ENCODE results near the gene SMIM41. TPM values are rescaled to one million over a fixed set of nuclear protein-coding genes. Genes with fewer than 3 reads are reported as not detected.

The SMIM41 gene
- polyA plus RNA-seq, 2 of the 4 experiments (the other 2 are of a cell fraction): not detected

DNA sequence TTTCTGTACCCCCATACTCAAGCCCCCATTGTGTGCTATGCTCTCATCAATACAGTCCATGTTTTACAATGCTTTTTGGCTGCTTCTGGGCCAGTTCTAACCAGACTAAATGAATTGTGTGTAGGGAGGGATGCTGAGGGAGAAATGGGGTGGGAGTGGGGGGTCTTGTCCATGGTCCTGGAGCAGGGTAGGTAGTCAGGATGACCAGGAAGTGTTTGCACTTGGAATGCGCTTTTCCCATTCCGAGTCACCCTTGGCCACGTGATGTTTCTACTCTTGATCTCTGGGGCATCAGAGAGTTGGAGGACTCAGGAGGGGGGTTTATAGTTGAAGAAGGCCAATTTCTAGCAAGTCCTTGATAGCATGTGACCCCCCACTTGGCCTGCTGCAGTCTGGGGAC lies 1.2 kb upstream of the SMIM41 start:
- 86% methylated on average over 3 of the region's 3 CpGs for WGBS (ENCODE audit: missing lambda C conversion rate)
- Histone ChIP-seq H3K4me1 (peaks cover 10% of the 10 kb centered on the region; the same call in 2 of the 3 replicates), H3K4me2 (no peak overlapping the region), H3K4me3 (no peak overlapping the region), H3K27ac (no peak overlapping the region), H3K9me3 (no peaks in the 10 kb centered on the region)
- ATAC-seq: no peak
- no peak for DNase-seq (ENCODE audit: low read depth in 1 of 2, low spot score in 1 of 2)
- no peak for FAIRE-seq
- ChIA-PET POLR2A (no interaction called here), CTCF (interaction anchor here (1.0 to 42.5 kb wide), 5 partner anchors 4 to 50 kb away, joined by 3 to 1730 read pairs (median 256); partner anchors contain the start of genes ATG101 and SMIM41)
- TF ChIP-seq POLR2AphosphoS2 (conservative IDR thresholded peaks at IDR 0.05; ENCODE audit: low read length) (0 out of 2 replicates have a peak, but pooled peaks have one; percentile 11), NPAS2 (CRISPR knock-in tag; IDR thresholded peaks at IDR 0.05; ENCODE audit: borderline replicate concordance) (no peak), ZFP36 (IDR thresholded peaks at IDR 0.05; ENCODE audit: borderline replicate concordance, partially characterized antibody) (no peak)
- TF ChIP-seq, protein P1, sequence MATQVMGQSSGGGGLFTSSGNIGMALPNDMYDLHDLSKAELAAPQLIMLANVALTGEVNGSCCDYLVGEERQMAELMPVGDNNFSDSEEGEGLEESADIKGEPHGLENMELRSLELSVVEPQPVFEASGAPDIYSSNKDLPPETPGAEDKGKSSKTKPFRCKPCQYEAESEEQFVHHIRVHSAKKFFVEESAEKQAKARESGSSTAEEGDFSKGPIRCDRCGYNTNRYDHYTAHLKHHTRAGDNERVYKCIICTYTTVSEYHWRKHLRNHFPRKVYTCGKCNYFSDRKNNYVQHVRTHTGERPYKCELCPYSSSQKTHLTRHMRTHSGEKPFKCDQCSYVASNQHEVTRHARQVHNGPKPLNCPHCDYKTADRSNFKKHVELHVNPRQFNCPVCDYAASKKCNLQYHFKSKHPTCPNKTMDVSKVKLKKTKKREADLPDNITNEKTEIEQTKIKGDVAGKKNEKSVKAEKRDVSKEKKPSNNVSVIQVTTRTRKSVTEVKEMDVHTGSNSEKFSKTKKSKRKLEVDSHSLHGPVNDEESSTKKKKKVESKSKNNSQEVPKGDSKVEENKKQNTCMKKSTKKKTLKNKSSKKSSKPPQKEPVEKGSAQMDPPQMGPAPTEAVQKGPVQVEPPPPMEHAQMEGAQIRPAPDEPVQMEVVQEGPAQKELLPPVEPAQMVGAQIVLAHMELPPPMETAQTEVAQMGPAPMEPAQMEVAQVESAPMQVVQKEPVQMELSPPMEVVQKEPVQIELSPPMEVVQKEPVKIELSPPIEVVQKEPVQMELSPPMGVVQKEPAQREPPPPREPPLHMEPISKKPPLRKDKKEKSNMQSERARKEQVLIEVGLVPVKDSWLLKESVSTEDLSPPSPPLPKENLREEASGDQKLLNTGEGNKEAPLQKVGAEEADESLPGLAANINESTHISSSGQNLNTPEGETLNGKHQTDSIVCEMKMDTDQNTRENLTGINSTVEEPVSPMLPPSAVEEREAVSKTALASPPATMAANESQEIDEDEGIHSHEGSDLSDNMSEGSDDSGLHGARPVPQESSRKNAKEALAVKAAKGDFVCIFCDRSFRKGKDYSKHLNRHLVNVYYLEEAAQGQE (IDR thresholded peaks at IDR 0.05): peak; percentile 68

DNA sequence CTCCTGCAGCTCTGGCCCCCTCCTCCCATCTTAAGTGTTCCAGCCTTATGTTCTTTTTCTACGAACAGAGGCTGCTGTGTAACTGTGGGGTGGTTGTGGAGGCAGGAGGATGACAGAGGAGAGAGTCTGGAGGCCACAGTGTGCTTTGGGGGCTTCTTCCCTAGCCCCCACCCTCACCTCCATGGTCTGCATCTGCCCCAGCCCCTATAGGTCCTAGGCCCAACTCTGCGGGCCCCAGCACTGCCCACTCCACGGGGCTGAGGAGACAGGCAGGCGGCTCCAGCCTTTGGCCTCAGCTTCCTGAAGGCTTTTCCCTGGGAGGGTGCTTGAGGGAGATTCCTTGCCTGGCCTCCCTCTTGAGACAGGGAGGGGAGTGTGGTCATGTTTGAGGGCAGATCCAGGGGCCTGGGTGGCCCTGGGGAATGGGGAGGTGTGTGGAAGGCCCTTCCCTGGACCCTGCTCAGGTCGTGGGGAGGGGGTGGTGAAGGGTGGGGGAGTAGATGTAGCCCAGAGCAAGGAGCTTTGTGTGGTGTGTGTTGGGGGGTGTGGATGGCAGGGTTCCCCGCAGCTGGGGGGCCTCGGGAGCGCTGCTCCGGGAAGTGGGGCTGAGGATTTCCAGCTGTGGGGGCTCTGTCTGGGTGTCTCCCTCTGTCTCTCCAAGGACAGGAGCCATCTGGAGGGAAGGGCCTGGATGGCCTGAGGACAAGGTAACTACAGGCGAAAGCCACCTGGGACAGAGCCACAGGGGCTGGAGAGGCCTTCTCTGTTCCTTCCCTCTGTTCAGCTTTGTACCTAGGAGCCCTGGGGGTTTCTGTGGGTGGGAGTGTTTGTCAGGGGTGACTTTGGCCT lies 1.1 kb downstream of the SMIM41 start:
- 90% methylated on average over 9 of the region's 10 CpGs for WGBS (ENCODE audit: missing lambda C conversion rate)
- TF ChIP-seq ZFP36 (IDR thresholded peaks at IDR 0.05; ENCODE audit: borderline replicate concordance, partially characterized antibody): no peak
- TF ChIP-seq RFX5 (IDR thresholded peaks at IDR 0.05): no peak
- TF ChIP-seq EHMT2 (IDR thresholded peaks at IDR 0.05; ENCODE audit: low read depth): no peak
- TF ChIP-seq, protein P2, sequence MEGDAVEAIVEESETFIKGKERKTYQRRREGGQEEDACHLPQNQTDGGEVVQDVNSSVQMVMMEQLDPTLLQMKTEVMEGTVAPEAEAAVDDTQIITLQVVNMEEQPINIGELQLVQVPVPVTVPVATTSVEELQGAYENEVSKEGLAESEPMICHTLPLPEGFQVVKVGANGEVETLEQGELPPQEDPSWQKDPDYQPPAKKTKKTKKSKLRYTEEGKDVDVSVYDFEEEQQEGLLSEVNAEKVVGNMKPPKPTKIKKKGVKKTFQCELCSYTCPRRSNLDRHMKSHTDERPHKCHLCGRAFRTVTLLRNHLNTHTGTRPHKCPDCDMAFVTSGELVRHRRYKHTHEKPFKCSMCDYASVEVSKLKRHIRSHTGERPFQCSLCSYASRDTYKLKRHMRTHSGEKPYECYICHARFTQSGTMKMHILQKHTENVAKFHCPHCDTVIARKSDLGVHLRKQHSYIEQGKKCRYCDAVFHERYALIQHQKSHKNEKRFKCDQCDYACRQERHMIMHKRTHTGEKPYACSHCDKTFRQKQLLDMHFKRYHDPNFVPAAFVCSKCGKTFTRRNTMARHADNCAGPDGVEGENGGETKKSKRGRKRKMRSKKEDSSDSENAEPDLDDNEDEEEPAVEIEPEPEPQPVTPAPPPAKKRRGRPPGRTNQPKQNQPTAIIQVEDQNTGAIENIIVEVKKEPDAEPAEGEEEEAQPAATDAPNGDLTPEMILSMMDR (IDR thresholded peaks at IDR 0.05): no peak
- no peak for TF ChIP-seq POLR2AphosphoS2 (conservative IDR thresholded peaks at IDR 0.05; ENCODE audit: low read length)
- no peak for TF ChIP-seq RNF2 (IDR thresholded peaks at IDR 0.05; ENCODE audit: borderline replicate concordance, low read depth)
- no peak for DNase-seq (ENCODE audit: low read depth in 1 of 2, low spot score in 1 of 2)
- no peak overlapping the region for H3K27ac ChIP-seq
- peak in 1 of 2 experiments; percentile 7; a peak in 2 of 6 replicates for ATAC-seq
- no peak overlapping the region for H3K4me3 ChIP-seq
- ChIA-PET CTCF (interaction anchor here (0.7 to 42.5 kb wide), 13 partner anchors 11 to 1498 kb away, joined by 3 to 1730 read pairs (median 4); partner anchors contain the start of genes ATG101 and SMIM41), POLR2A (interaction anchor here (1.8 kb wide), 1 partner anchor 11 kb away, joined by 8 read pairs; the partner anchor contains the start of gene ATG101)
- no peak overlapping the region for H3K4me2 ChIP-seq
- FAIRE-seq: no peak
- peaks cover 2% of the 10 kb centered on the region; the same call in 1 of the 3 replicates for H3K4me1 ChIP-seq
- no peaks in the 10 kb centered on the region for H3K9me3 ChIP-seq

DNA sequence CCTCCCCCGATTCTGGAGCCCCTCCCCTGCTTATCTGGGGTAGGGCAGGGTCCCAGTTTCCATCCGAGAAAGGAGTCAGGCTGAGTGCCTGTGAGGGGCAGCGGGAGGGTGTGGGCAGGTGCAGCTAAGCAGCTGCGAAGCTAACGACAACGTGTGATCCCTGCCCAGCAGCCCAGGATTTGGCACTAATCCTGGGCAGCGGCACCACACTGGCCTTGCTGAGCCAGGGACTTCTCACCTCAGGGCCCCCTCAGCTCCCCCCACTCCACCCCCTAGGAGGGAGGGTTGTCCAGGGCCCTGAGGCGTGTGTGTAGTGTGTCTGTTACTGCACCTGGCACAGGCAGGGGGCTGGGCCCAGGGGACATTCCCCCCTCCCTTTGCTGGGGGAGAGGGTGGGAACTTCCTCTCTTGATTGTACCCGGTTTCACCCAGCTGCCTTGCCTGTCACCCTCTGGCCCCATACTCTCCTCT lies 1.8 kb downstream of the SMIM41 start:
- WGBS (ENCODE audit: missing lambda C conversion rate): 67% methylated on average over 6 of the region's 9 CpGs
- no peak for DNase-seq (ENCODE audit: low read depth in 1 of 2, low spot score in 1 of 2)
- no peak overlapping the region for H3K27ac ChIP-seq
- ChIA-PET CTCF (interaction anchor here (0.8 to 42.5 kb wide), 9 partner anchors 10 to 899 kb away, joined by 3 to 1730 read pairs (median 4); partner anchors contain the start of genes ATG101 and SMIM41), POLR2A (interaction anchor here (1.8 to 1.9 kb wide), 2 partner anchors 11 to 55 kb away, joined by 5 to 8 read pairs; partner anchors contain the start of gene ATG101)
- peaks cover 2% of the 10 kb centered on the region; the same call in 1 of the 3 replicates for H3K4me1 ChIP-seq
- peak in 1 of 2 experiments; percentile 4; a peak in 3 of 6 replicates for ATAC-seq
- H3K9me3 ChIP-seq: no peaks in the 10 kb centered on the region
- H3K4me3 ChIP-seq: no peak overlapping the region
- no peak for FAIRE-seq
- TF ChIP-seq POLR2AphosphoS2 (conservative IDR thresholded peaks at IDR 0.05; ENCODE audit: low read length) (no peak), ZFP36 (IDR thresholded peaks at IDR 0.05; ENCODE audit: borderline replicate concordance, partially characterized antibody) (no peak), HOXA7 (CRISPR knock-in tag; IDR thresholded peaks at IDR 0.05) (no peak), RARB (CRISPR knock-in tag; IDR thresholded peaks at IDR 0.05) (no peak), TFCP2L1 (CRISPR knock-in tag; IDR thresholded peaks at IDR 0.05) (no peak), CHD4 (IDR thresholded peaks at IDR 0.05; ENCODE audit: borderline replicate concordance) (no peak), ZC3H11A (IDR thresholded peaks at IDR 0.05) (no peak), NPAS2 (CRISPR knock-in tag; IDR thresholded peaks at IDR 0.05; ENCODE audit: borderline replicate concordance) (no peak), HDAC2 (IDR thresholded peaks at IDR 0.05) (no peak), ZNF302 (CRISPR knock-in tag; IDR thresholded peaks at IDR 0.05) (no peak), RCOR1 (IDR thresholded peaks at IDR 0.05; ENCODE audit: low read depth, low read length) (no peak)
- TF ChIP-seq, protein P1 (IDR thresholded peaks at IDR 0.05): no peak
- TF ChIP-seq, protein P3, sequence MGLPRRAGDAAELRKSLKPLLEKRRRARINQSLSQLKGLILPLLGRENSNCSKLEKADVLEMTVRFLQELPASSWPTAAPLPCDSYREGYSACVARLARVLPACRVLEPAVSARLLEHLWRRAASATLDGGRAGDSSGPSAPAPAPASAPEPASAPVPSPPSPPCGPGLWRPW (IDR thresholded peaks at IDR 0.05): no peak
- H3K4me2 ChIP-seq: no peak overlapping the region
